Stimulated activated CD4-positive, alpha-beta T cell treated with anti-CD3 and anti-CD28 coated beads, Interleukin-15, amount 100 ng/mL, for 24 hours (primary cell): Measurements from ENCODE around the gene FOXO3.

Experiments used
- DNase-seq: peaks from one replicate; pipeline ENCODE4 v3.0.0-alpha.2; 2020

Gene FOXO3

DNA sequence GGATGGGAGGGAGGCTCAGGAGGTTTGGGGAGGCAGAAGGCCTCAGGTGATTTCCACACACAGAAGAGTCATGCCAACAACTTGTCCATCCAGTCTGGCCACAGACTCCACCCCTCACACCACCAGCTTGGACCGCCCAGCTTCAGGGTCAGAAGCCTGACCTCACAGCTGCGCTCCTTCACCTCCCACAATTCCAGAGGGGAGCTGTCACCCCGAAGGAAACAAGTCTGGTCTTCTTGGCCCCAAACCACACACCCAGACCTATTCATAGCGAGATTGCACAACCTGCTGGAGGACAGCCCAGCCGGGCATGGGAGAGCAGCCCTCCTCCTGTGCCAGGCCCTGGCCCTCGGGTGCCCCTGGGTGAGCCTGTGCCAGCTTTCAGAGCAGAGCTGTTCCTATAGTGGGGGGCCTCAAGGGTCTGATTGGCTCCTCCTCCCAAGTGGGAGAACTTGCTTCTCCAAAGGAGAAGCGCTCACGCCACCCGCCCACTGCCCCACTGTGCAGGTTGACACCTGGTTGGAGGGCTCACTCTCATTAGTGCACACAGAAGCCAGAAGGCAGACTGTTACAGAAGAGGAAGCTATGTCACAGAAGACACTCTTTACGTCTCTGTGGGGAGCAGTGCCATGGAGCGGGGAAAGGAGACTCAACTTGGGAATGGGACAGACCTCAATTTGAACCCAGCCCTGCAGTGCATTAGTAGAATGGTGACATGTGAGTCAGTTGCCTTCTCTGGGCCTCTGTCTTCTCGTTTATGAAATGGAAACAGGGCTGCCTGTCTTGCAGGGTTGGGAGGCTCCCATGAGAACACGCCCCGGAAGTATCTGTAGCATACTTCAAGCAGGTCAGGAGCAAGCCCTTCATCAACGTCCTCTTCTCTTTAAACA is 128.8 kb downstream of the FOXO3 start:
- DNase-seq = no peak

DNA sequence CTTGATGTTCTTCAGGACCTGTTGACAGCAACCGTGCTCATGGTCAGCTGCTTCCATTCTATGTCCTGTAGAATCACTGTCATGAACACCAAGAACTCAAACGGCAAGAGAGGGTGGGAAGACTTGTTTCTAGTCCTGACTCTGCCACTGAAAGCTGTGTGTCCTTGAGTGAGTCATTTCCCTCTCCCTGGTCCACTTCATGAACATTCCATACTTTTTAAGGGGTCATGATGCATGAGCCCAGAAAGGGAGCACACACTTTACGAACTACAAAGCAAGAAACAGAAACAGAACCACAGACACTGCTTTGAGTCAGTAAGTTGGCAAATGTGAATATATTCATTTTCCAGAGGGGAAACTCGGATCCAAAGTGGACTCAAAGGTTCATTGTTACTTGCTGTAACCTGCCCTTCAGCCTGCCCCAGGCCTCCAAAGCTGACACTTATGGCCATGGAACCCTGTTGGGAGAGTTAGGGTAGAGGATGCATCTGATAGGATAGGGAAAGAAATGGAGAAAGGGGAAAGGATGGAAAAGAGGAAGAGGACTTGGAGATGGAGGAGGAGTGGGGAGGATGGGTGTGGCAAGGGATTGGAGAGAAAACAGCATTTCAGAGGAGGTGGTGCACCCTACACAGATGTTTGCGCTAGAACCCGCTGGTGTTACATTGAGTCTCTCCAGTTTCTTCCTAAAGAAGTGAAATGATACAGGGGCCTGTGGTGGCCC is 129.8 kb downstream of the FOXO3 start:
- DNase-seq = no peak

DNA sequence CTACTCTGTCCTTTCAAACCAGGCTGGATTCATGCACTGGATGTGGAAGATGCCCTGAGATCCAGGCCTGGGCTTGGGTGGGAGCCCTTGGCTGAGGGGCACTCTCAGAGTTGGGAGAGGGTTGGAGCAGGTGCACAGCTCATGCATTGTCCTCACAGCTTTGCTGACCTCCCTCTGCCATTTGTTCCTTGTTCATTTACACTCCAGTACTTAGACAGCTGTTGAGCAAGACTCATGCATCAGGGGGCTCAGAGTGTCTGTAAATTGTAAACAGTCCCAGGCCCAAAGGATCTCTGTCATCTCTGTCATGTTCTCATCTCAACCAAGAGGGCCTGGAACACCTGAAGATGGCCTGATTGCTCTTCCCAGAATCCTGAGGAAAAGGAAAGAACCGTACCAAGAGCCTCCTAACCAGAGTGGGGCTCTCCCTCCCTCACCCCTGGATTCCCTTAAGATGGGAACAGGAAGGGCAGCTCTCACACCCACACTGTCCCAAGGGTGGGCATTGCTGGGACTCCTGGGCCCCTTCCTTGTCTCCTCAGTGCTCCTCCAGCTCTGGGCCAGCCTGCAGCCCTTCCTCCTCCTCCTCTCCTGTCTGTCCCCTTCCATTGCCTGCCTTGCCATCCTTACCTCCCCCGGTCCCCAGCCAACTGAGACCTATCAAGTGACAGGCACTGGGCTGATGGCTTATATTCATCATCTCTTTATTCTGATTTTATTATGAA is 132.9 kb downstream of the FOXO3 start:
- no peak for DNase-seq

DNA sequence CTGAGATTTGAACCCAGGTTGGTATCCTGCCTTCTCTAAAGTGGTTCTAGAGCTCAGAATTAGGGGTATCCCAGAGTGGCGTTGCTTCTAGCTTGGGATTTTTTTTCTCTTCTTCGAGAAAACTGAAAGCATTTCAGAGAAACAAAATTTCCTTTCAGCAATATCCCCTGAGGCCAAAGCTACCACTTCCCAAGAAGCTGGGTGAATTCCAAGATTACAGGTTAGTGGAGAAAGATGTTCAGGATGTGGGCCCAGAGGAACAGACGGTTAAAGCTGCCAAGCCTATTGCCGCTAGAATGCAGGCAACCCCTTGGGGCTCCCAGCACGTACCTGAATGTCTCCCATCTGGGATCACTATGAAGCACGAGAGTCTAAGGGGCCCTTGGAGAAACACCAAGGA is 134.1 kb downstream of the FOXO3 start:
- DNase-seq = no peak

DNA sequence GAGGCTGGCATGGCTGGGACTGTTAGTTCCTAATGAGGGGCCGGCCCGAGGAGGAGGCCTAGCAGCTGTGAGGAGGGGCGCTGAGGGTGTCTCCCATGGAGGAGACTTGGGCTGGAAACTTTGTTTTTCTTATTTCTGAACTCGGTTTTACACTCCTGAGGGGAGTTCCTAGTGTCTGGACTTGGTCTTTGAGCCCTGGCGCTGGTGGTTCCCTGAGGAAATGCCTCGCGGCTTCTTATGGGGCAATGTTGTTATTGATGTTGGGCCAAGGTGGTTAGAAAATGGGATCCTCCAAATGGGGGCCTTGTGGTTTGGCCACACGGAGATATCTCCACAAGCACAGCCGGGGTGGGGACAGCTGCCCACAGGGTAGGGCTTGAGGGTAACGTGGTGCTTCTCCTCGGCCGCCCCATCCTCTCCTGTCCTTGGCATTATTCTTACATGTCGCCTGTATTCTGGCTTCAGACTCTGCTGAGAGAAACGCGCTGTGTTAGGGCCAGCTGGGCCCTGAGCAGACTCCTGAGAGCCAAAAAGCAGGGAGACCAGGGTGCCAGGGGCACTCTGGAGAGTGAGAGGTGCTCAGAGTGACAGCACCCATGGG is 136.9 kb downstream of the FOXO3 start:
- DNase-seq = no peak

DNA sequence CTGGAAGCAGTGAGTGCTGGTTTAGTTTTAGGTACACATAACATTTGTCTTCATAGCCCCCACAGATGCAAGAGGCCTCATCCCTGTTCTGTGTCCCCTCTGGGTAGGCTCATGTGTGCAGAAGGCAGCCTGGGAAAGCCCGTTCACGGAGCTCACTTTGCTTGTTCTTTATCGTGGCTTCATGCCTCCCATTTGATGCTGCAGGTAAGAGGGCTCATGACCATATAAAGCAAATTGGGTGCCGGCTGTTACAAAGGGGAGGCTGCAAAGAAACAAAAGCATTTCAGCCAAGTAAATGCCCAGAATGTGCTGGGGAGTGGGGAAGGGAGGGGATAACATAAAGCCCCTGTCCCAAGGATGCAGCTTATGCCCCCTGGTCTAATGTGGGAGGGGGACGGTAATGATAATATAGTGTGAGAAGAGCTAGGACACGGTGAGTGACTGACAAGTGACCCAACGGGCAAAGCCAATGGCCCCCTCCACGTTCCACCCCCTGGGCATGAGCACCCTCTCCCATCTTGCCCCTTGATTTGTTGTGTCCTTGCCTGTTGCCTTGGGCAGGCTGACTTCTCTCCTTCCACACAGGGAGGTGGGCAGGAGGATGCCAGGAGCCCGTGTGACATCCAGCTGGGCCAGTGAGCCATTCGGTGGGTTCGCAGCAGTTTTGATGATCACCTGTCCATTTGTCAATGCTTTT is 138.0 kb downstream of the FOXO3 start:
- no peak for DNase-seq

DNA sequence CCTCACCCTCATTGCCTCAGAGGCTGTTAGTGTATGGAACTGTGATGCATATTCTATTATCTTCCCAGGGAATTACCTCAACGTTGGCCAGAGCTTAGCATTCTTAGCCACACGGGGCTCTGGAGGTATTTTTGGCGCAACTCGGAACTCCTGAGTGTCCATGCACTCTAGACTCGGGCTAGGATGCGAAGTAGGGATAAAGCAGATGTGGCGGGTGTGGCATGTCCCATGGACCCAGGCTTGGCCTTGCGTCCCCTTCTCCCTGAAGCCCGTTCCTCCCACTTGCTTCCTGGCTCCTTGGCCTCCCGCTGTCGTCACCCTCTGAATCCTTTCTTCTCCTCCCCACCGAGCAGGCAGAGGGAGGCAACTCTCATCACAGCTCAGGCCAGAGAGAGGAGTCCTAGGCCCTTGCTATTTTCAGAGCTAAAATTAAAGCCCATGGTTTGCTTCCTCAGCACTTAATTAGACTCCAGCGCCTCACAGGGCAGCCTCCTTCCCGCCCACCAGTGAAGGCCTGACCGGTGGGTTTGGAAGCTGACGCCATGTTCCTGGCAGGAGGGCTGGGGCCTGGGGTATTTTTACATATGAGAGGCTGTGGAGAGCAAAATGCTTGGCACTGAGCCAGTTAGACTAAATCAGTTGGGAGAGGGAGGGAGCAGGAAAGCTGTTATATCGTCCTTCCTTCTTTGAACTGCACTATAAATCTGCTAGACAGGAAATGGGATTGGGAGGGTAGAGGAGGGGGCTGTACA is 138.7 kb downstream of the FOXO3 start:
- DNase-seq = no peak

DNA sequence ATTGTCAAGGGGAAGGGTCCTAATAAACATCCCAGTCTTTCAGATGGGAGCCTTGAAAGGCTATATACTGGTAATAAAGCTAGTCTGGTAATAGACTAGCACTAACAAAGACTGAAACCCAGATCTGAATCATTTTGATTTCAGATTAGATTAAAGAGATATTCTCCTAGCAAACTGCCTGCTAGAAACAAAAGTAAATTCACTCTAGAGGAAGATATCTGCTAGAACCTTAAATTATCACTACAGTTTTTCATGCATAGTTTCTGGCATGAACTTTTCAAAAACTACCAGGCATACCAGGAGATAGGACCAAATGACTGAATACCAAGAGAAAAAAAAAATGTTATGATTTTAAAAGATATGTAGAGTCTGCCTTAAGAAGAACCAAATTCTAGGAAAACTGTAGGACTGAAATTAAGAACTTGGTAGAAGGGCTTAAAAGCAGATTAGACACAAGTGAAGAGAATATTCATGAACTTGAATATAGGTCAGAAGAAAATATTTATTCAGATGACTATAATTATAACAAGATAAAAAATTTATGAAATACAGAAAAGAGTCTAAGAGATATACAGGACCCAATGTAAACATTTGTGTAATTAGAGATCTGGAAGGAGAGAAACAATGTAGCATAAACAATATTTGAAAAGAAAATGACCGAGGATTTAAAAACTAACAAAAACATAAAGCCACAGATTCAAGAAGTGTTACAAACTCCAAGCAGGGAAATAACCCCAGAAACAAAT is 141.6 kb downstream of the FOXO3 start:
- DNase-seq = no peak

DNA sequence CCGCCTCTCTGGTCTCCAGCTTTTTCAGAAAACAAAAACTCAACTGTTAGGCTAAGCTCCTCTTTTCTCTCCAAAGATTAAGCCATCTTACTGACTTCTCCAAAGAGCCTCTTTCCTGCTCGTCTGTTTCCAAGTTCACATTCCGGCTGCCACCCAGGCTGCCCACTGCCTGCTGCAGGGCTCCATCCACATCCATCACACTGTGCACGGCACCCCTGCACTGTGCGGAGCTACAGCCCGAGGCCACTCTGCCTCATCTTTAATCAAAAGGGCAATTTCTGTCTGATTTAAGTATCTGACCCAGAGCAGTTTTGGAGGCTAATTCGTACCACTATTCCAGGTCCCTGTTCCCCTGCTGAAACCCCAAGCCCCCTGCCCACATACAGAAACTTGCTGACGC is 145.9 kb downstream of the FOXO3 start:
- no peak for DNase-seq

DNA sequence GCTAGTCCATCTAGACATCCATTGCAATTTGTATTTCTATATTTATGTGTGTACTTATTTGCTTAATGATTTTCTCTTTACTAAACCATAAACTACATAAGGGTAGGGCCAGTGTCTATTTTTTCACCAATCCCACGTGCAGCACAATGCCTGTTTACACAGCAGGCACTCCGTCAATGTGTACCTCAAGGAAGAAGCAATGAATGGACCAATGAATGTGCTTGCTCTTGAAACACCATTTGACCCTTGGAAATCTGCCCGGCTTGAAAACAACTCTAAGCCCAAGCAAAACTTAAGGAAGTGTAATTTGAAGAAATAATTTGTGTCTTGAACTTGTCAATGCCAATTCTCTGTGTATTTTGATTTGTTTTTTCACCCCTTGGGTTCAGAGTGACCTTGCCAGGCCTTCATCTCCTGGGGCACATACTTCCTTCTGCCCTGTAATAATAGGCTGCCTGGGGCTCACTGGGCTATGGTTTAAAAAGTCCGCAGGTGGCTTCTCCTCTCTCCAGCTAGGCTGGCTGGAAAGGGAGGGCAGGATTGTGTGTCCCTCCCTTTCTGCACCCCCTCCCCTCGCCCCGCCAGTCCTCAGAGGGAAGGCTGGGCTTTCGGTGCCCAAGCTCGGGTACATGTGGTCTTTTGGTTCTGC is 146.7 kb downstream of the FOXO3 start:
- DNase-seq = no peak

DNA sequence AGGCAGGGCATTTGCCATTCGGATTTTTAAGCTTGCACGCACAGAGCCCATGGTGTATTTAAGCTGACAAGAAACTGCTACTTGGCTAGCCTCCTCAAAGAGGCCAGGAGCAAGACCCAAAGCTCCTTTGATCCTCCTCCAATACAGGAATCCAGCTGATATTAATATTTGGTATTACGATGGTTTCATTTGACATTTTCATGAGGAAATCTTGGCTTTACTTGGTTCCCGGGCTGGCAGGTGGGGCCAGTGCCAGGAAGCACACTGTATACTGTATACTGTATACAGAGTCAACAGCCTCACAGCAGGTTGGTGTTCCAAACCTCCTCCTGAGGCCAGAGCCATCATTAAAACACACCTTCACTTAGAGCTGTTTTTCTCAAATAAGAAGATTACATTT is 149.3 kb downstream of the FOXO3 start:
- DNase-seq = no peak

DNA sequence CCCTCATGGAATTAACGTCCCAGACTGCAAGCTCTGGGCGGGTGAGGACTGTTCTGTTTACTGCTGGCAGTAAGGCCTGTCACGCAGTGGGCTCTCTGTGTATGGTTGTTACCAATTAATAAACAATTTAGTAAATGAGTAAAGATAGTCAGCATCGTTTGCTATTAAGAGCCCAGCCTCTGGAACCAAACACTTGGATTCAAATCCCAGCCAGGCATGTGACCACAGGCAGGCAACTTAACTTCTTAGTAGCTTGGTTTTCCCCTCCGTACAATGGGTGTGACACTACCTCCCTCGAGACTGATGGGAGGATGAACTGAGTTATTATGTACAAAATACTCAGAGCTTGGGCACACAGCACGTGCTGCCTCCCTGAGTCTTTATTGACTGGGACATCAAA is 149.8 kb downstream of the FOXO3 start:
- no peak for DNase-seq

DNA sequence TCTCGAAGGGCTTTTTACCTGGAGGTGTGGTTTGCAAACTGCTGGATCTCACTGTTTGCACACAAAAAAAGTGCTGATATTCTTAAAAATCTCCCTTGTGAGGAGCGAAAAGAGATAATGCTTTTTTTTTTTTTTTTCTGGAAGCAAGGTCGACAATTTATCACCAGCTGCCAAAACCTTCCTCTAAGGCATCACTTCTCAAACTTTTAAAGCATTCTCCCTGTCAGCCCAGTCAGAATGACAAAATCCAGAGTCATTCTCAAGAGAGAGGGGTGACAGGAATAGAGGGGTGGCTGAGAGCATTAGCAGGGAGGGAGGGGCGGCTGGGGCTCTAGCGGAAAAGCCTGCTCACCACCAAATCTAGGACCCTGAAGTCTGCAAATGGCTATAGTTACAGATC is 150.4 kb downstream of the FOXO3 start:
- DNase-seq = no peak

DNA sequence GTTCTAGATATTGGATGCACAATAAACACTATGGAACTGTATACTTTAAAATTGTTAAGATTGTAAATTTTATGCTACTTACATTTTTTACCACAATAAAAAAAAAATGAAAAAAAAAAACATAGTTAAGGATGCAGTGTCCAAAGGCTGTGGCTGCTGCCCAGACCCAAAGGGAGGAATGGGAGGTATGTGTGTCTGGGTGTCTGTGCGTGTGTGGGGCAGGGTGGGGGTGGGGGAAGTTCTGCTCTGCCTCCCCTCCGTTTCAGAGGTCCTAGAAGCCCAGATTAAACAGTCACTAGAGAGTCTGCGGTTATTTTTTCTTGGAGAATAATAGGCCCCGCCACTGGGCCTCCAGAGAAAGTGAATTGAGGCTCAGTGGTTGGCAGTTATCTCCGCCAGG is 151.1 kb downstream of the FOXO3 start:
- DNase-seq = no peak

DNA sequence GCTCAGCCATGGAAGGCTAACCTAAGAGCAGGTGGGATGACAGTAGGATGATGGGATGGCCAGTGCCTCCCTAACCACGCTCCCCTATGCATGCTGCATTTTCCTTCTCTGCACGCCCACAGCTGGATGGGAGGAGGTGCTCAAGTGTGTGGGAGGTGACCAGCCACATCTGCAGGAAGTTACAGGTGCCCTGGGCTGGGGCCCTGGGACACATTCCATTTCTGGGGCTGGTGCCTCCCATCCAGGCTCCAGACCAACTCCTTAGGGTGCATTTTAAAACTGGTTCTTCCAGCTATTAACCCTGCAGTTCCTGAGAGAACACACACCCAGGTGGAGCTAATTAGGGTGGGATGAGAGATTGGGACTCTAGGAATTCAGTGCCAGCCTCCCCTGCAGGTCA is 152.2 kb downstream of the FOXO3 start:
- DNase-seq = no peak

DNA sequence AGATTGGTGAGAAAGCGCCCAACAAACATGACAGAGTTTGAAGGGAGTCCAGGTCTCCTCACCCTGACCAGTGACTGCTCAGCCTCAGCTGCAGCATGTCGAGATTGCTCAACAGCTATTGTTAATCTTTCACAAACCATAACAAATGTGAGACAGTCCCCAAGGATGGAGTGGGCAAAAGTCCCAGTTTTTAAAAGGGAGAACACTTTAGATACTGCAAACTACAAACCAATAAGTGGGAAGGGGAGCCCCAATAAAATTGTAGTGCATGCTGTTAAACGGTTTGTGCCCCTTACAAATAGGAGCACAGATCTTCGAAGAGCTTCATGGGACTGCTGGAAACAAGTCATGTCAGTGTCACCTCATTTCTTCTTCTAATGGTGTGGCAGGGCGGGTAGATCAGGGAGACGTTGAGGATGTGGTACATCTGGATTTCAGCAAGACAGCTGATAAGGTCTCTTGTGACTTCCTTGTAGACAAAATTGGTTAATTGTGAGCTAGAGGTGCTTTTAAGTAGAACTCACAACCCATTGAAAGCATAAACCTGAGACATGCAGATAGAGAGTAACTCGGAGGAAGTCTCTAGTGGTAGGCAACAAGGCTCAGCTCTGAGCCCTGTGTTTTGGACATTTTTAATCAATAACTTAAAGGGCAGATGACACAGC is 153.5 kb downstream of the FOXO3 start:
- DNase-seq = no peak

DNA sequence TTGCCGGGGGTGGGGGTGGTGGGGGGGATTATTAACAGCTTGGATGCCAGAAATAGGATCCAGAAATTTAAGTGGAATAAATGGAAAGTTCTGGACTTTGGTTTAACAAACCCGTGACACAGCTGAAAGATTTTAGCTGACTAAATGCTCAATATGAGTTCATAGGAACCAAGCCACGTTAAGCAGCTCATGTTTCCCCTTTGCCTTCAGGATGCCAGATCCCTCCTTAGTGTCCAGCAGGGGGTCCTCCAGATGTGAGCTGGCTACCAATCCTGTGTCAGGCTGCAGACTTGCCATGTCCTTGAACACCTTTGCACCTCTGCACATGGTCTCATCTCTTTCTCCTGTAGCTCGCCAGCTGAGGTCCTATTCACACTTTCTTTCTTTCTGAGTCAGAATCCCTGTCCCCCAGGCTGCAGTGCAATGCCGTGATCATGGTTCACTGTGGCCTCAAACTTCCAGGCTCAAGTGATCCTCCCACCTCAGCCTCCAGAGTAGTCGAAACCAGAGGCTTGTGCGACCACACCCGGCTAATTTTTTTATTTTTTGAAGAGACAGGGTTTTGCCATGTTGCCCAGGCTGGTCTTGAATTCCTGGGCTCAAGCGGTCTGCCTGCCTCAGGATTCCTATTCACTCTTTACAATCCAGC is 154.2 kb downstream of the FOXO3 start:
- DNase-seq = no peak

DNA sequence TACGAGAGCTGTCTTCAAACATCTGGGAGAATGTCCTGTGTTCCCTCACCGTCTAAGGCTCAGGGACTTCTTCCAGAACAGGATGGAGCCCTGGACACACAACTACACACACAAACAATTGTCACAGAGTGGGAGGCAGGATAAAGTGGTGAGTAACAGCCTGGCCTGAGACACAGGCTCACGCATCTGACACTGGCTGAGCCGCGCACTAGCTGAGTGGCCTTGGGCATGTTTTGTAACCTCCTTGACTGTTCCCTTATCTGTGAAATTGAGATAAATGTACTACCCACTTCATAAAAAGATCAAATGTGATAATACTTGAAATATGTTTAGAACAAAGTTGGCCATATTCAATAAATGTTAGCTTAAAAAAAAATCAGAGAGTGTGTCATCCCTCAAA is 155.1 kb downstream of the FOXO3 start:
- DNase-seq = no peak
